Mesangial cell (primary cell): Measurements from ENCODE around the gene BRINP3. TPM values are rescaled to one million over a fixed set of nuclear protein-coding genes. Genes with fewer than 3 reads are reported as not detected.

ENCODE experiments used
- total RNA-seq: library from RNA; depleted of rRNA; stranded (reverse); fragments of >200 nt; gene quantifications from 2 replicates; pipeline ENCODE4 v1.2.3, GENCODE V29; 2015

BRINP3 gene
- 0.25 TPM in 1 of 2 replicates, not detected in the other for total RNA-seq

DNA sequence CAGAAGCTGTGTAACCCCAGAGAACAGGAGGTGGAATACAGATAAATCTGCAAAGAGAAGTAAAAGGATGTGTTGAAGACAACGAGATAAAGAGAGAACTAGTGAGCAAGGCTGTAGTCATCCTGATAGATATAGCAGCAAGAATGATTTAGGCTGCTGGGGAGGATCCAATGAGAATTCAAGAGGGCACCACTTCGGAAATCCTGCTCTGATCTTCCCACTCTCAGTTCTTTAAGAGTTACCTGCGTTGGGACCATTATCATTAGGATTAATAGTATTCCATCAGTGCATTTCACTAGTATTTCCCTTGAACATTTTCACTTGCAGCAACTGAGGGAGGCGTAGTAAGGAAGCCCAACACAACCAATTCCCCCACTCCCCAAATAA is at the start of gene BRINP3:
Gene BRINP3 (minus strand): TSS at position 103 of the 387 bp plus-strand sequence.

